Left ventricle myocardium inferior (tissue), 1 donor: ENCODE results near the gene CRIP2. TPM values are rescaled to one million over a fixed set of nuclear protein-coding genes. Genes with fewer than 3 reads are reported as not detected.
A peak's percentile ranks its signal among the peaks of the same experiment; 100 is the strongest.

Experiments used
- DNase-seq: peaks from one replicate; pipeline ENCODE4 v3.0.0-alpha.2; 2020
- H3K27ac ChIP-seq: fragments of 200-600 bp; replicated peaks from 2 replicates; pipeline ENCODE4 v1.8.0; 2021
- H3K27me3 ChIP-seq: fragments of 200-600 bp; 2 replicates; pipeline ENCODE4 v1.8.0; 2021; ENCODE audit warnings: low read depth
- H3K36me3 ChIP-seq: fragments of 200-600 bp; 2 replicates; pipeline ENCODE4 v1.8.0; 2021
- H3K4me1 ChIP-seq: fragments of 200-600 bp; 2 replicates; pipeline ENCODE4 v1.8.0; 2021
- H3K4me3 ChIP-seq: fragments of 200-600 bp; 2 replicates; pipeline ENCODE4 v1.8.0; 2021; ENCODE audit warnings: mild to moderate bottlenecking, moderate library complexity
- H3K9me3 ChIP-seq: fragments of 200-600 bp; replicated peaks from 2 replicates; pipeline ENCODE4 v1.8.0; 2021
- CTCF ChIP-seq: fragments of 200-600 bp; IDR thresholded peaks from 2 replicates; pipeline ENCODE4 v1.8.0; 2021; ENCODE audit warnings: antibody characterized with exemption, mild to moderate bottlenecking, borderline replicate concordance
- intact Hi-C: fragments of 100-400 bp; cut with micrococcal nuclease; formaldehyde crosslinking; loops from one replicate; pipeline ENCODE4 v1.11.0; 2022
- total RNA-seq: library from RNA; stranded (reverse); fragmentation: NEBNext Ultra II Directional; extraction: Animal tissue kit (Norgen Biotek cat#: 25700); gene quantifications from one replicate; pipeline ENCODE4 v1.2.1, GENCODE V29; 2021
- donor health status: DM: no; HTN: yes; CAD: no; lungs with severe emphysema.

CRIP2 gene
- total RNA-seq, 1 donor from 2014 or later = 1,068 TPM

- peak; percentile 80 for DNase-seq
- peak overlapping the region; percentile 43 for H3K4me3 ChIP-seq
- H3K36me3 ChIP-seq = peaks cover 40% of the 10 kb centered on the region
- intact Hi-C loops = no loop called here
- peak; percentile 99 for TF ChIP-seq CTCF
- peak overlapping the region; percentile 56 for H3K27ac ChIP-seq
- no peaks in the 10 kb centered on the region for H3K9me3 ChIP-seq
- peaks cover 34% of the 10 kb centered on the region for H3K4me1 ChIP-seq
- no peaks in the 10 kb centered on the region for H3K27me3 ChIP-seq
These were observed 25.9 kb upstream of the CRIP2 start for GRCh38 chr14:105448706-105449111.

GRCh38 chr14:105449276-105450122 lies 25.1 kb upstream of the CRIP2 start:
- DNase-seq = no peak
- Histone ChIP-seq H3K36me3 (peaks cover 48% of the 10 kb centered on the region), H3K27me3 (no peaks in the 10 kb centered on the region), H3K4me1 (peaks cover 34% of the 10 kb centered on the region), H3K9me3 (no peaks in the 10 kb centered on the region), H3K27ac (peak overlapping the region; percentile 56), H3K4me3 (peak overlapping the region; percentile 43)
- intact Hi-C loops = no loop called here
- no peak for TF ChIP-seq CTCF

- intact Hi-C loops = no loop called here
- H3K36me3 ChIP-seq = peaks cover 53% of the 10 kb centered on the region
- DNase-seq = no peak
These were observed 24.5 kb upstream of the CRIP2 start for GRCh38 chr14:105450123-105450505.

GRCh38 chr14:105450864-105451720 lies 23.5 kb upstream of the CRIP2 start:
- Histone ChIP-seq H3K27me3 (no peaks in the 10 kb centered on the region), H3K4me3 (no peak overlapping the region), H3K36me3 (peaks cover 58% of the 10 kb centered on the region), H3K4me1 (peaks cover 34% of the 10 kb centered on the region), H3K9me3 (no peaks in the 10 kb centered on the region), H3K27ac (no peak overlapping the region)
- TF ChIP-seq CTCF = no peak
- intact Hi-C loops = no loop called here
- DNase-seq = no peak

More at GRCh38 chr14:105450123-105450505, 24.5 kb upstream of the CRIP2 start:
- Histone ChIP-seq H3K4me3 (no peak overlapping the region), H3K4me1 (peaks cover 34% of the 10 kb centered on the region), H3K27ac (no peak overlapping the region), H3K27me3 (no peaks in the 10 kb centered on the region), H3K9me3 (no peaks in the 10 kb centered on the region)
- no peak for TF ChIP-seq CTCF

GRCh38 chr14:105452963-105453362 lies 21.7 kb upstream of the CRIP2 start:
- no peak overlapping the region for H3K4me3 ChIP-seq
- no peaks in the 10 kb centered on the region for H3K9me3 ChIP-seq
- no peak for TF ChIP-seq CTCF
- H3K4me1 ChIP-seq = peaks cover 32% of the 10 kb centered on the region
- DNase-seq = no peak
- intact Hi-C loops = no loop called here
- no peak overlapping the region for H3K27ac ChIP-seq
- peaks cover 72% of the 10 kb centered on the region for H3K36me3 ChIP-seq
- H3K27me3 ChIP-seq = no peaks in the 10 kb centered on the region
